GM12873 (cell line): ENCODE data around the gene GAS7.
A peak's percentile ranks its signal among the peaks of the same experiment; 100 is the strongest.

ENCODE experiments used
- CTCF ChIP-seq: IDR thresholded peaks from 2 replicates; pipeline ENCODE4 v1.5.1; 2012; ENCODE audit warnings: low read depth, mild to moderate bottlenecking, moderate library complexity, low read length, control low read depth; ENCODE audit not compliant: insufficient read depth; ENCODE audit errors: missing control alignments

The GAS7 gene

GRCh38 chr17:9959377-9959981, 238.9 kb downstream of the GAS7 start:
- peak; percentile 69 for TF ChIP-seq CTCF

GRCh38 chr17:9958586-9959281, 239.7 kb downstream of the GAS7 start:
- no peak for TF ChIP-seq CTCF

GRCh38 chr17:9957244-9957643, 241.2 kb downstream of the GAS7 start:
- TF ChIP-seq CTCF: no peak

GRCh38 chr17:9956474-9957131, 241.8 kb downstream of the GAS7 start:
- TF ChIP-seq CTCF: no peak

GRCh38 chr17:9953492-9953891, 244.9 kb downstream of the GAS7 start:
- no peak for TF ChIP-seq CTCF

GRCh38 chr17:9951803-9952202, 246.6 kb downstream of the GAS7 start:
- no peak for TF ChIP-seq CTCF

GRCh38 chr17:9948928-9949327, 249.5 kb downstream of the GAS7 start:
- no peak for TF ChIP-seq CTCF
